Measurements from ENCODE around the gene CHPF.

DNA sequence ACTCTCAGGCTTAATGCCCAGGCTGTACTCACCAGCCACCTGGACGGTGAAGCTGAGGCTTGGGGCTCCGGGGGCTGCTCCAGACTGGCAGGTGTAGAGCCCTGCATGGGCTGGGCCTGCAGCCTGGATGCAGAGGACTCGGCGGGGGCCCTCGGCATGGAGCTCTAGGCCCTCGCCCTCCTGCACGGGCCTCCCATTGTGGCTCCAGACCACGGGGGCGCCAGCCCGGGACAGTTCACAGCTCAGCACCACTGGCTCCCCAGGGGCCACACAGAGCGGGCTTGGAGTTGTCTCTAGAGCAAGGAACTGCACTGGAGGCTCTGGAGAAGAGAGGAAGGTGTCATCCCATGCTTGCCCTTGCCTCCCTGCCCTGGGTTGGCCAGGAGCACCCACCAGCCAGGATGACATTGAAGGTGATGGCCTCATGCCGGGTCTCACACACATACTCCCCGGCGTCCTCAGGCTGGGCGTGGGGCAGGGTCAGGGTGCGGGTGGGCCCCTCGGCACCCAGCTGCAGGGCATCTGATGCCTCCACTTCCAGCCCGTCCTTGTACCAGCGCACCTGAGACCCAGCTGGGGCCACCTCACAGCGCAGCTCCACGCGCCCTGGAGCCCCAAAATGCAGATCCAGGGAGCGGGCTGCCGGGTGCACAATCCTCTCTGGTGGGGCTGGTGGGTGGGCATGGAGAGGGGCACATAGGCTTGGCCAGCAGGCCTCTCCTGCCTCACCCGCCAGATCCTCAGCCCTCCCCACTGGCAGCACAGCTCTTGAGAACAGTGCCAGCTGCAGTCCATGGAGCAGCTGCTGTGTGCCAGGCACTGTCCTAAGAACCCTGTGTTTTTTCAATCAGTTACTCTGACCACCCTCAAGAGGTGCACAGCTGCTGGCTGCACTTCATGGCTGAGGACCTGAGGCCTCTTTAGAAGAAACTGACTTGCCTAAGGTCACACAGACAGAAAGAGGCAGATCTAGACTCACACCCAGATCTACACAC lies 14.5 kb upstream of the CHPF start:
- TF ChIP-seq, protein P1, sequence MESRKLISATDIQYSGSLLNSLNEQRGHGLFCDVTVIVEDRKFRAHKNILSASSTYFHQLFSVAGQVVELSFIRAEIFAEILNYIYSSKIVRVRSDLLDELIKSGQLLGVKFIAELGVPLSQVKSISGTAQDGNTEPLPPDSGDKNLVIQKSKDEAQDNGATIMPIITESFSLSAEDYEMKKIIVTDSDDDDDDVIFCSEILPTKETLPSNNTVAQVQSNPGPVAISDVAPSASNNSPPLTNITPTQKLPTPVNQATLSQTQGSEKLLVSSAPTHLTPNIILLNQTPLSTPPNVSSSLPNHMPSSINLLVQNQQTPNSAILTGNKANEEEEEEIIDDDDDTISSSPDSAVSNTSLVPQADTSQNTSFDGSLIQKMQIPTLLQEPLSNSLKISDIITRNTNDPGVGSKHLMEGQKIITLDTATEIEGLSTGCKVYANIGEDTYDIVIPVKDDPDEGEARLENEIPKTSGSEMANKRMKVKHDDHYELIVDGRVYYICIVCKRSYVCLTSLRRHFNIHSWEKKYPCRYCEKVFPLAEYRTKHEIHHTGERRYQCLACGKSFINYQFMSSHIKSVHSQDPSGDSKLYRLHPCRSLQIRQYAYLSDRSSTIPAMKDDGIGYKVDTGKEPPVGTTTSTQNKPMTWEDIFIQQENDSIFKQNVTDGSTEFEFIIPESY (IDR thresholded peaks at IDR 0.05), result no peak
- TF ChIP-seq, protein P2, sequence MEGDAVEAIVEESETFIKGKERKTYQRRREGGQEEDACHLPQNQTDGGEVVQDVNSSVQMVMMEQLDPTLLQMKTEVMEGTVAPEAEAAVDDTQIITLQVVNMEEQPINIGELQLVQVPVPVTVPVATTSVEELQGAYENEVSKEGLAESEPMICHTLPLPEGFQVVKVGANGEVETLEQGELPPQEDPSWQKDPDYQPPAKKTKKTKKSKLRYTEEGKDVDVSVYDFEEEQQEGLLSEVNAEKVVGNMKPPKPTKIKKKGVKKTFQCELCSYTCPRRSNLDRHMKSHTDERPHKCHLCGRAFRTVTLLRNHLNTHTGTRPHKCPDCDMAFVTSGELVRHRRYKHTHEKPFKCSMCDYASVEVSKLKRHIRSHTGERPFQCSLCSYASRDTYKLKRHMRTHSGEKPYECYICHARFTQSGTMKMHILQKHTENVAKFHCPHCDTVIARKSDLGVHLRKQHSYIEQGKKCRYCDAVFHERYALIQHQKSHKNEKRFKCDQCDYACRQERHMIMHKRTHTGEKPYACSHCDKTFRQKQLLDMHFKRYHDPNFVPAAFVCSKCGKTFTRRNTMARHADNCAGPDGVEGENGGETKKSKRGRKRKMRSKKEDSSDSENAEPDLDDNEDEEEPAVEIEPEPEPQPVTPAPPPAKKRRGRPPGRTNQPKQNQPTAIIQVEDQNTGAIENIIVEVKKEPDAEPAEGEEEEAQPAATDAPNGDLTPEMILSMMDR (IDR thresholded peaks at IDR 0.05; ENCODE audit: low read depth, low read length, missing input control), result no peak
- TF ChIP-seq RXRA (IDR thresholded peaks at IDR 0.05) (no peak), TAF1 (conservative IDR thresholded peaks at IDR 0.05) (no peak), RAD21 (IDR thresholded peaks at IDR 0.05) (no peak), JUND (IDR thresholded peaks at IDR 0.05) (no peak), GABPA (IDR thresholded peaks at IDR 0.05 in 1 of 2, conservative IDR thresholded peaks at IDR 0.05 in 1 of 2) (no peak), SP1 (IDR thresholded peaks at IDR 0.05) (no peak), NR2F2 (IDR thresholded peaks at IDR 0.05) (no peak)

Measured in liver (tissue), 3 donors.